Testis (tissue), 2 donors: Measurements from ENCODE around the gene DUSP2.

Experiments
- CTCF ChIP-seq, 3 experiments: fragments of 450-650 bp in 2 of 3; fragments of 200-600 bp in 1 of 3; sonication (generic) in 1 of 3; IDR thresholded peaks; one replicate each; pipeline ENCODE4 v1.5.1; 2016 to 2019; ENCODE audit warnings: antibody characterized with exemption in 3 of 3, mild to moderate bottlenecking in 2 of 3, moderate library complexity in 1 of 3
- POLR2A ChIP-seq: fragments of 450-650 bp; IDR thresholded peaks from one replicate; pipeline ENCODE4 v1.6.1; 2017; ENCODE audit warnings: antibody characterized with exemption, mild to moderate bottlenecking, moderate library complexity

- TF ChIP-seq CTCF (IDR thresholded peaks at IDR 0.05) (no peak), POLR2A (no peak)
Measured at GRCh38 chr2:96112501-96113366, 32.5 kb downstream of the DUSP2 start.
